Astrocyte of the spinal cord (primary cell): ENCODE data around the gene USH2A.
"Not testable (repeated sequence)": the region's sequence is repeated elsewhere in the genome, so short reads cannot be mapped to it uniquely, and the experiment has no call there.

Source experiments
- DNase-seq: peaks from one replicate; pipeline ENCODE4 v3.0.0; 2011; ENCODE audit warnings: low read depth, low spot score
- H3K4me3 ChIP-seq: 2 replicates; pipeline ENCODE4 v1.5.1; 2011; ENCODE audit warnings: low read depth, mild to moderate bottlenecking, low read length, moderate library complexity
- in situ Hi-C: cut with HindIII; loops from 2 replicates; pipeline ENCODE4 v1.10.0; 2017; ENCODE audit warnings: low sequenced_read_pairs
- TF ChIP-seq, protein P1 (sequence below): IDR thresholded peaks from 2 replicates; pipeline ENCODE4 v1.5.1; 2012; ENCODE audit warnings: low read depth, mild to moderate bottlenecking, low read length, inconsistent platforms

Gene USH2A

DNA sequence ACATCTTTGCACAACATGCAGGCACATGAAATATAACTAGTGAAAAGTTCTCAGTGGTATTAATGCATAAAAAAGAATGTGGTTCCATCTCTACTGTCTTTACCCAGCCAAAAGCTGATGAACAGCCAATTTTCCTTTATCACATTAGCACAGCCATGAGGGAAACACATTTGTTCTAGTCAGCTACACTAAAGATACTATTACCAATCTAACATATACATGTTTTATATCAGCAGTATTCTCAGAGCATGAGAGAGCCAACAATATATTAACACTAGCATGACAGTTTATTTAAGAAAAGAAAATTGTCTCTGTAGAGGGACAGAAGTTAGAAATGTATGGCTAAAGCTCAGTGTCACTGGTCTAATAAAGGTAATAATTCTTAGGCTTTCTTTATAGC lies 56.3 kb downstream of the USH2A start:
- no peak for DNase-seq
- no peak overlapping the region for H3K4me3 ChIP-seq
- in situ Hi-C loops, result no loop called here
- TF ChIP-seq, protein P1, sequence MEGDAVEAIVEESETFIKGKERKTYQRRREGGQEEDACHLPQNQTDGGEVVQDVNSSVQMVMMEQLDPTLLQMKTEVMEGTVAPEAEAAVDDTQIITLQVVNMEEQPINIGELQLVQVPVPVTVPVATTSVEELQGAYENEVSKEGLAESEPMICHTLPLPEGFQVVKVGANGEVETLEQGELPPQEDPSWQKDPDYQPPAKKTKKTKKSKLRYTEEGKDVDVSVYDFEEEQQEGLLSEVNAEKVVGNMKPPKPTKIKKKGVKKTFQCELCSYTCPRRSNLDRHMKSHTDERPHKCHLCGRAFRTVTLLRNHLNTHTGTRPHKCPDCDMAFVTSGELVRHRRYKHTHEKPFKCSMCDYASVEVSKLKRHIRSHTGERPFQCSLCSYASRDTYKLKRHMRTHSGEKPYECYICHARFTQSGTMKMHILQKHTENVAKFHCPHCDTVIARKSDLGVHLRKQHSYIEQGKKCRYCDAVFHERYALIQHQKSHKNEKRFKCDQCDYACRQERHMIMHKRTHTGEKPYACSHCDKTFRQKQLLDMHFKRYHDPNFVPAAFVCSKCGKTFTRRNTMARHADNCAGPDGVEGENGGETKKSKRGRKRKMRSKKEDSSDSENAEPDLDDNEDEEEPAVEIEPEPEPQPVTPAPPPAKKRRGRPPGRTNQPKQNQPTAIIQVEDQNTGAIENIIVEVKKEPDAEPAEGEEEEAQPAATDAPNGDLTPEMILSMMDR, result no peak

DNA sequence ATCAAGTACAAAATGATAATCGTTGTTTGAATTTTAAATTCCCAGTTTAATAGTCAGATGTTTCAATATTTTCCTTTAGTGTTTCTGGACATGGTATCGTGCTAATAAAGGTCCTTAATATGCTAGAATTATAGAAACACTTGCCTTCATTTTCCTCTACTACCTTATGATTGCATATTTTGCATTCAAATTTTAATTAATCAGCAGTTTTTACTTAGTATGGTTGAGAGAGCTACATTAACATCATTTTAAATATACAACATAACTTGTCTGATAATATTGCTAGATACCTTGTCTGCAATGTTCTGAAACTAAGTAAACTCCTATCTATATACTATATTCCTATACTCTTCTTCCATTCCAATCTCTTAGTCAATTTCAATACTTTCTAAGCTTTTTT lies 66.3 kb downstream of the USH2A start:
- in situ Hi-C loops, result no loop called here
- no peak overlapping the region for H3K4me3 ChIP-seq
- no peak for DNase-seq
- TF ChIP-seq, protein P1, result no peak

DNA sequence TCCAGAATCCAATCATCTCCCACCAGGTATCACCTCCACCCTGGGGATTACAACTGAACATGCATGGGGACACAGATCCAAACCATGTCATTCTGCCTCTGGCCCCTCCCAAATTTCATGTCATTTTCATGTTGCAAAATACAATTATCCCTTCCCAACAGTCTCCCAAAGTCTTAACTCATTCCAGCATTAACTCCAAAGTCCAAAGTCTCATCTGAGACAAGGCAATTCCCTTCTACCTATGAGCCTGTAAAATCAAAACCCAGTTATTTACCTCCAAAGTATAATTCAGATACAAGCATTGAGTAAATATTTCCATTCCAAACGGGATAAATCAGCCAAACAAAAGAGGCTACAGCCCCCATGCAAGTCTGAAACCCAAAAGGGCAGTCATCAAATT lies 73.1 kb downstream of the USH2A start:
- no peak for DNase-seq
- H3K4me3 ChIP-seq, result no peak overlapping the region
- in situ Hi-C loops, result no loop called here
- TF ChIP-seq, protein P1, result no peak

DNA sequence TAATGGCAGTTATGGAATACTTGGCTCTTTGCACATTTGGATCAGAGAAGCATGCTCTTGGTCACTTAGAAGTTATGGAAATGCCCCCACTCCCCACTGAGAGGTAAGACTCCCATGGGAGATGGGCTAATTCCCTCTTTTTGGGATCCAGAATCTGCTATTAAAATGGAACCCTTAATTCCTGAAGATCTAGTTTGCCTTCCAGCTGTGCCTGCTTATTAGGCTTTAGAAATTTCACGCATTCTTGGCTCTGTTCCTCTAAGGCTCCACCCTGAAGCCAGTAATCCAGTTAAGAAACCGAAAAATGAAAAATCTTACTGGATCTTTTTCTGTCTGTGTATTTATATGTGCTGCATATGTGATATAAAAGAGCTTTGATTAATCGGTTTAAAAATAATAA lies 76.7 kb downstream of the USH2A start:
- in situ Hi-C loops, result no loop called here
- H3K4me3 ChIP-seq, result no peak overlapping the region
- DNase-seq, result no peak
- TF ChIP-seq, protein P1, result no peak

DNA sequence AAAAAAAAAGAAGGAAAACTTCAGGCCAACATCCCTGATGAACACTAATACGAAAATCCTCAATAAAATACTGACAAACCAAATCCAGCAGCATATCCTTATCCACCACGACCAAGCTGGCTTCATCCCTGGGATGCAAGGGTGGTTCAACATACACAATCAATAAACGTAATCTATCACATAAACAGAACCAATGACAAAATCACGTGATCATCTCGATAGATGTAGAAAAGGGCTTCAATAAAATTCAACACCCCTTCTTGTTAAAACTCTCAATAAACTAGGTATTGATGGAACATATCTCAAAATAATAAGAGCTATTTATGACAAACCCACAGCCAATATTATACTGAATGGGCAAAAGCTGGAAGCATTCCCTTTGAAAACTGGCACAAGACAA lies 82.7 kb downstream of the USH2A start:
- in situ Hi-C loops, DNase-seq: not testable (repeated sequence)

DNA sequence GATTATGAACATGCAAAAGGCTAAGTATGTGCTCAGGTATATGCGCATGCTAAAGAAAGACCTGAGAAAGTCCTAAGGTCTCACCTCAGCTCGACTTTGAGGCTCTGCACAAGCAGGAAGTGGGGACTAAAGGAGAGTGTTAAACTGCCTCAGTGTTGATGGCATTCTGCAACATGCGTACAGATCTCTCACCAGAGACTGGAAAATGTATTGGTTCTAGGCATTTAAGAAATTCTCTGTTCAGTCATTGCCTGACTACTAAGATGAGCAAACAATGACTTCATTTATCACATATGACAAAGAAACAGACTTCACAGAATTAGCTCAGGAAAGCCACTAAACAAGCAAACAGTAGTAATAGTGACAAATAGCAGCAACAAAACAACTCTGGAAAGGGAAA lies 90.8 kb downstream of the USH2A start:
- DNase-seq, result no peak
- TF ChIP-seq, protein P1, result no peak
- no peak overlapping the region for H3K4me3 ChIP-seq
- in situ Hi-C loops, result no loop called here

More for the DNA sequence above, 82.7 kb downstream of the USH2A start:
- H3K4me3 ChIP-seq, result not testable (repeated sequence)

DNA sequence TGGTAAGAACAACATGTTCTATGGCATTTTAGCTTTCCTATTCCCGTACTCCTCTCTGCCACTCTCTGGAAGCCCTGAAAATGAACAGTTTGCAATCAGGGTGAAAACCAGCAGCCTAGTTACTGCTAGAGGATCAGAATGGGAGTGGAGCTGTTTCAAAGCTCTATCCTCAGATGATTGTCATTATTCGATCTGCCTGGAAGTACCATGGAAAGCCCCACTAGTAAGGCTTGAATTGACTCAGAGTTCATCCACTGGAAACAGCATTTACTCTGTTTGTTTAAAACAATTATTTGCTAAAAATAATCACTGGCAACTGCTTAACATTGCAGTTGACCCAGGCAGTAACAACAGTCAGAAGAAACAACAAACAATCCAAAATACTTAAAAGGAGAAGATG lies 91.2 kb downstream of the USH2A start:
- H3K4me3 ChIP-seq, result no peak overlapping the region
- TF ChIP-seq, protein P1, result no peak
- DNase-seq, result no peak
- in situ Hi-C loops, result no loop called here
